ENCODE measurements around the gene NKG7. TPM values are rescaled to one million over a fixed set of nuclear protein-coding genes. Genes with fewer than 3 reads are reported as not detected.

The NKG7 gene
- total and polyA plus RNA-seq, 2 experiments from 2014 or later: not detected

DNA sequence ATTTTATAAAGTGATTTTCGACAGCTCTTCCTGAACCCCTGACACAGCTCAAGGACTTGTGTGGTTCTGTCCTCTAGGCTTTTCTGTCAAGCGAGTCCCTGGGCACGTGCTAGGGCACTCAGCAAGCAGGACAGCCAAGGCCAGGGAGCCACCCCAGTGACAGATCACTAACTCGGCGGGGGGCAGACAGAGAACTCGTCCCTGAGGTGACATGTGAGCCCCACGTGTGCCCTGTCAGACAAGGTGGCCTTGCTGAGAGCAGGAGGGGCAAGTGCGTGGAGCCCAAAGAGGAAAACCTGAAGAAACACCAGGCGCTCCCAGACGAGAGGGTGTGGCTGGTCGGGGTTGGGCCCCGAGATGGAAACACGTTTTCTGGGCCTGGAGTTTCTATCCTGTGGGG lies 11.2 kb downstream of the NKG7 start:
- Histone ChIP-seq H3K4me1 (ENCODE audit: insufficient read depth) (peaks cover 8% of the 10 kb centered on the region; the same call in 1 of the 2 replicates), H3K9me2 (ENCODE audit: insufficient read depth) (no peaks in the 10 kb centered on the region), H3K27me3 (ENCODE audit: insufficient read depth) (no peaks in the 10 kb centered on the region), H3F3A (replicated peaks; ENCODE audit: low read depth) (no peaks in the 10 kb centered on the region), H3K36me3 (ENCODE audit: insufficient read depth) (no peaks in the 10 kb centered on the region), H3K4me3 (no peak overlapping the region), H4K20me1 (replicated peaks; ENCODE audit: insufficient read depth) (no peaks in the 10 kb centered on the region), H3K4me2 (no peak overlapping the region), H3K27ac (ENCODE audit: low read depth) (no peak overlapping the region), H2AFZ (no peak overlapping the region), H3K79me2 (replicated peaks; ENCODE audit: insufficient read depth) (0 out of 2 replicates have a peak, but pooled peaks cover 4% of the 10 kb centered on the region)
- H3K4me3 Mint-ChIP-seq: no peak overlapping the region
- ATAC-seq (no peak), DNase-seq (ENCODE audit: low spot score) (no peak)
- TF ChIP-seq ZNF331 (CRISPR knock-in tag; IDR thresholded peaks at IDR 0.05; ENCODE audit: low read depth) (no peak), JUNB (IDR thresholded peaks at IDR 0.05; ENCODE audit: unreplicated experiment) (no peak), NANOG (IDR thresholded peaks at IDR 0.05; ENCODE audit: borderline replicate concordance) (no peak), CREB1 (CRISPR knock-in tag; IDR thresholded peaks at IDR 0.05; ENCODE audit: low read depth) (no peak)
- no peaks in the 10 kb centered on the region for H3K9me3 Mint-ChIP-seq
- H3K4me1 Mint-ChIP-seq: peaks cover 18% of the 10 kb centered on the region
- H3K27me3 Mint-ChIP-seq (ENCODE audit: insufficient read depth, low read depth, poor library complexity): peaks cover 6% of the 10 kb centered on the region
- no peaks in the 10 kb centered on the region; the same call in 2 of the 3 replicates for H3K36me3 Mint-ChIP-seq (ENCODE audit: low read depth)
- no peak overlapping the region for H3K27ac Mint-ChIP-seq

DNA sequence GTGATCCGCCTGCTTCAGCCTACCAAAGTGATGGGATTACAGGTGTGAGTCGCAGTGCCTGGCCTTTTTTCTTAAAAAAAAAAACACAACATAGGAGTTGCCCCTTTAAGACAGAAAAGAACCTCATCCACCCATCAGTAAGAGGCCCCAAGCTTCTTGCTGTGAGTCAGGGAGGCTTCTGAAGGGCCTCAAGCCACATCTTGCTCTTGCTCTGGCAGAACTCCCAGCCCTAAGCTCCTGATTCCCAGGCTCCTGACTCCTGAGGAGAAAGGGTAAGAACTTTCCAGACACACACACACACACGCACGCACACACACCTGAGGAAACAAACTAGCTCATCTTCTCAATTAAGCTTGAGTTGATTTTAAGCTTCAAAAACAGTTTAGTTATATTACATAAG lies 13.2 kb downstream of the NKG7 start:
- no peaks in the 10 kb centered on the region for H3K79me2 ChIP-seq (replicated peaks; ENCODE audit: insufficient read depth)
- H3K27ac ChIP-seq (ENCODE audit: low read depth): no peak overlapping the region
- no peaks in the 10 kb centered on the region for H3K9me2 ChIP-seq (ENCODE audit: insufficient read depth)
- Mint-ChIP-seq H3K9me3 (no peaks in the 10 kb centered on the region), H3K27ac (no peak overlapping the region), H3K36me3 (ENCODE audit: low read depth) (no peaks in the 10 kb centered on the region), H3K4me1 (peaks cover 15% of the 10 kb centered on the region), H3K27me3 (ENCODE audit: insufficient read depth, low read depth, poor library complexity) (peaks cover 3% of the 10 kb centered on the region), H3K4me3 (no peak overlapping the region)
- no peaks in the 10 kb centered on the region for H4K20me1 ChIP-seq (replicated peaks; ENCODE audit: insufficient read depth)
- no peak overlapping the region for H2AFZ ChIP-seq
- no peak overlapping the region for H3K4me3 ChIP-seq
- H3K27me3 ChIP-seq (ENCODE audit: insufficient read depth): no peaks in the 10 kb centered on the region
- no peak for DNase-seq (ENCODE audit: low spot score)
- no peak for ATAC-seq
- H3K36me3 ChIP-seq (ENCODE audit: insufficient read depth): no peaks in the 10 kb centered on the region
- H3K4me1 ChIP-seq (ENCODE audit: insufficient read depth): peaks cover 7% of the 10 kb centered on the region; the same call in 1 of the 2 replicates
- no peak overlapping the region for H3K4me2 ChIP-seq
- no peaks in the 10 kb centered on the region for H3F3A ChIP-seq (replicated peaks; ENCODE audit: low read depth)
- TF ChIP-seq, protein P1, sequence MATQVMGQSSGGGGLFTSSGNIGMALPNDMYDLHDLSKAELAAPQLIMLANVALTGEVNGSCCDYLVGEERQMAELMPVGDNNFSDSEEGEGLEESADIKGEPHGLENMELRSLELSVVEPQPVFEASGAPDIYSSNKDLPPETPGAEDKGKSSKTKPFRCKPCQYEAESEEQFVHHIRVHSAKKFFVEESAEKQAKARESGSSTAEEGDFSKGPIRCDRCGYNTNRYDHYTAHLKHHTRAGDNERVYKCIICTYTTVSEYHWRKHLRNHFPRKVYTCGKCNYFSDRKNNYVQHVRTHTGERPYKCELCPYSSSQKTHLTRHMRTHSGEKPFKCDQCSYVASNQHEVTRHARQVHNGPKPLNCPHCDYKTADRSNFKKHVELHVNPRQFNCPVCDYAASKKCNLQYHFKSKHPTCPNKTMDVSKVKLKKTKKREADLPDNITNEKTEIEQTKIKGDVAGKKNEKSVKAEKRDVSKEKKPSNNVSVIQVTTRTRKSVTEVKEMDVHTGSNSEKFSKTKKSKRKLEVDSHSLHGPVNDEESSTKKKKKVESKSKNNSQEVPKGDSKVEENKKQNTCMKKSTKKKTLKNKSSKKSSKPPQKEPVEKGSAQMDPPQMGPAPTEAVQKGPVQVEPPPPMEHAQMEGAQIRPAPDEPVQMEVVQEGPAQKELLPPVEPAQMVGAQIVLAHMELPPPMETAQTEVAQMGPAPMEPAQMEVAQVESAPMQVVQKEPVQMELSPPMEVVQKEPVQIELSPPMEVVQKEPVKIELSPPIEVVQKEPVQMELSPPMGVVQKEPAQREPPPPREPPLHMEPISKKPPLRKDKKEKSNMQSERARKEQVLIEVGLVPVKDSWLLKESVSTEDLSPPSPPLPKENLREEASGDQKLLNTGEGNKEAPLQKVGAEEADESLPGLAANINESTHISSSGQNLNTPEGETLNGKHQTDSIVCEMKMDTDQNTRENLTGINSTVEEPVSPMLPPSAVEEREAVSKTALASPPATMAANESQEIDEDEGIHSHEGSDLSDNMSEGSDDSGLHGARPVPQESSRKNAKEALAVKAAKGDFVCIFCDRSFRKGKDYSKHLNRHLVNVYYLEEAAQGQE (IDR thresholded peaks at IDR 0.05; ENCODE audit: unreplicated experiment): no peak
- TF ChIP-seq, protein P2, sequence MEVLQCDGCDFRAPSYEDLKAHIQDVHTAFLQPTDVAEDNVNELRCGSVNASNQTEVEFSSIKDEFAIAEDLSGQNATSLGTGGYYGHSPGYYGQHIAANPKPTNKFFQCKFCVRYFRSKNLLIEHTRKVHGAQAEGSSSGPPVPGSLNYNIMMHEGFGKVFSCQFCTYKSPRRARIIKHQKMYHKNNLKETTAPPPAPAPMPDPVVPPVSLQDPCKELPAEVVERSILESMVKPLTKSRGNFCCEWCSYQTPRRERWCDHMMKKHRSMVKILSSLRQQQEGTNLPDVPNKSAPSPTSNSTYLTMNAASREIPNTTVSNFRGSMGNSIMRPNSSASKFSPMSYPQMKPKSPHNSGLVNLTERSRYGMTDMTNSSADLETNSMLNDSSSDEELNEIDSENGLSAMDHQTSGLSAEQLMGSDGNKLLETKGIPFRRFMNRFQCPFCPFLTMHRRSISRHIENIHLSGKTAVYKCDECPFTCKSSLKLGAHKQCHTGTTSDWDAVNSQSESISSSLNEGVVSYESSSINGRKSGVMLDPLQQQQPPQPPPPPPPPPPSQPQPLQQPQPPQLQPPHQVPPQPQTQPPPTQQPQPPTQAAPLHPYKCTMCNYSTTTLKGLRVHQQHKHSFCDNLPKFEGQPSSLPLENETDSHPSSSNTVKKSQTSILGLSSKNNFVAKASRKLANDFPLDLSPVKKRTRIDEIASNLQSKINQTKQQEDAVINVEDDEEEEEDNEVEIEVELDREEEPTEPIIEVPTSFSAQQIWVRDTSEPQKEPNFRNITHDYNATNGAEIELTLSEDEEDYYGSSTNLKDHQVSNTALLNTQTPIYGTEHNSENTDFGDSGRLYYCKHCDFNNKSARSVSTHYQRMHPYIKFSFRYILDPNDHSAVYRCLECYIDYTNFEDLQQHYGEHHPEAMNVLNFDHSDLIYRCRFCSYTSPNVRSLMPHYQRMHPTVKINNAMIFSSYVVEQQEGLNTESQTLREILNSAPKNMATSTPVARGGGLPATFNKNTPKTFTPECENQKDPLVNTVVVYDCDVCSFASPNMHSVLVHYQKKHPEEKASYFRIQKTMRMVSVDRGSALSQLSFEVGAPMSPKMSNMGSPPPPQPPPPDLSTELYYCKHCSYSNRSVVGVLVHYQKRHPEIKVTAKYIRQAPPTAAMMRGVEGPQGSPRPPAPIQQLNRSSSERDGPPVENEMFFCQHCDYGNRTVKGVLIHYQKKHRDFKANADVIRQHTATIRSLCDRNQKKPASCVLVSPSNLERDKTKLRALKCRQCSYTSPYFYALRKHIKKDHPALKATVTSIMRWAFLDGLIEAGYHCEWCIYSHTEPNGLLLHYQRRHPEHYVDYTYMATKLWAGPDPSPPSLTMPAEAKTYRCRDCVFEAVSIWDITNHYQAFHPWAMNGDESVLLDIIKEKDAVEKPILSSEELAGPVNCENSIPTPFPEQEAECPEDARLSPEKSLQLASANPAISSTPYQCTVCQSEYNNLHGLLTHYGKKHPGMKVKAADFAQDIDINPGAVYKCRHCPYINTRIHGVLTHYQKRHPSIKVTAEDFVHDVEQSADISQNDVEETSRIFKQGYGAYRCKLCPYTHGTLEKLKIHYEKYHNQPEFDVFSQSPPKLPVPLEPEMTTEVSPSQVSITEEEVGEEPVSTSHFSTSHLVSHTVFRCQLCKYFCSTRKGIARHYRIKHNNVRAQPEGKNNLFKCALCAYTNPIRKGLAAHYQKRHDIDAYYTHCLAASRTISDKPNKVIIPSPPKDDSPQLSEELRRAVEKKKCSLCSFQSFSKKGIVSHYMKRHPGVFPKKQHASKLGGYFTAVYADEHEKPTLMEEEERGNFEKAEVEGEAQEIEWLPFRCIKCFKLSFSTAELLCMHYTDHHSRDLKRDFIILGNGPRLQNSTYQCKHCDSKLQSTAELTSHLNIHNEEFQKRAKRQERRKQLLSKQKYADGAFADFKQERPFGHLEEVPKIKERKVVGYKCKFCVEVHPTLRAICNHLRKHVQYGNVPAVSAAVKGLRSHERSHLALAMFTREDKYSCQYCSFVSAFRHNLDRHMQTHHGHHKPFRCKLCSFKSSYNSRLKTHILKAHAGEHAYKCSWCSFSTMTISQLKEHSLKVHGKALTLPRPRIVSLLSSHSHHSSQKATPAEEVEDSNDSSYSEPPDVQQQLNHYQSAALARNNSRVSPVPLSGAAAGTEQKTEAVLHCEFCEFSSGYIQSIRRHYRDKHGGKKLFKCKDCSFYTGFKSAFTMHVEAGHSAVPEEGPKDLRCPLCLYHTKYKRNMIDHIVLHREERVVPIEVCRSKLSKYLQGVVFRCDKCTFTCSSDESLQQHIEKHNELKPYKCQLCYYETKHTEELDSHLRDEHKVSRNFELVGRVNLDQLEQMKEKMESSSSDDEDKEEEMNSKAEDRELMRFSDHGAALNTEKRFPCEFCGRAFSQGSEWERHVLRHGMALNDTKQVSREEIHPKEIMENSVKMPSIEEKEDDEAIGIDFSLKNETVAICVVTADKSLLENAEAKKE (CRISPR knock-in tag; IDR thresholded peaks at IDR 0.05): no peak
- TF ChIP-seq EZH2phosphoT487 (IDR thresholded peaks at IDR 0.05; ENCODE audit: unreplicated experiment) (no peak), POLR2AphosphoS5 (IDR thresholded peaks at IDR 0.05; ENCODE audit: low read depth) (no peak), JUNB (IDR thresholded peaks at IDR 0.05; ENCODE audit: unreplicated experiment) (no peak), STAT1 (IDR thresholded peaks at IDR 0.05; ENCODE audit: unreplicated experiment) (no peak), NANOG (IDR thresholded peaks at IDR 0.05; ENCODE audit: borderline replicate concordance) (no peak), CREB1 (CRISPR knock-in tag; IDR thresholded peaks at IDR 0.05; ENCODE audit: low read depth) (no peak), ZNF331 (CRISPR knock-in tag; IDR thresholded peaks at IDR 0.05; ENCODE audit: low read depth) (no peak), ZNF114 (CRISPR knock-in tag; IDR thresholded peaks at IDR 0.05) (no peak), EZH2 (IDR thresholded peaks at IDR 0.05; ENCODE audit: low read depth, unreplicated experiment) (no peak)
- TF ChIP-seq, protein P3, sequence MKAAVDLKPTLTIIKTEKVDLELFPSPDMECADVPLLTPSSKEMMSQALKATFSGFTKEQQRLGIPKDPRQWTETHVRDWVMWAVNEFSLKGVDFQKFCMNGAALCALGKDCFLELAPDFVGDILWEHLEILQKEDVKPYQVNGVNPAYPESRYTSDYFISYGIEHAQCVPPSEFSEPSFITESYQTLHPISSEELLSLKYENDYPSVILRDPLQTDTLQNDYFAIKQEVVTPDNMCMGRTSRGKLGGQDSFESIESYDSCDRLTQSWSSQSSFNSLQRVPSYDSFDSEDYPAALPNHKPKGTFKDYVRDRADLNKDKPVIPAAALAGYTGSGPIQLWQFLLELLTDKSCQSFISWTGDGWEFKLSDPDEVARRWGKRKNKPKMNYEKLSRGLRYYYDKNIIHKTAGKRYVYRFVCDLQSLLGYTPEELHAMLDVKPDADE (IDR thresholded peaks at IDR 0.05): no peak
